GM12872 (cell line): ENCODE results near the gene INPP5K.
A peak's percentile ranks its signal among the peaks of the same experiment; 100 is the strongest.

Experiments
- CTCF ChIP-seq: IDR thresholded peaks from 3 replicates; pipeline ENCODE4 v1.5.1; 2011; ENCODE audit warnings: low read depth, mild to moderate bottlenecking, low read length, moderate library complexity; ENCODE audit not compliant: insufficient read depth

INPP5K gene

DNA sequence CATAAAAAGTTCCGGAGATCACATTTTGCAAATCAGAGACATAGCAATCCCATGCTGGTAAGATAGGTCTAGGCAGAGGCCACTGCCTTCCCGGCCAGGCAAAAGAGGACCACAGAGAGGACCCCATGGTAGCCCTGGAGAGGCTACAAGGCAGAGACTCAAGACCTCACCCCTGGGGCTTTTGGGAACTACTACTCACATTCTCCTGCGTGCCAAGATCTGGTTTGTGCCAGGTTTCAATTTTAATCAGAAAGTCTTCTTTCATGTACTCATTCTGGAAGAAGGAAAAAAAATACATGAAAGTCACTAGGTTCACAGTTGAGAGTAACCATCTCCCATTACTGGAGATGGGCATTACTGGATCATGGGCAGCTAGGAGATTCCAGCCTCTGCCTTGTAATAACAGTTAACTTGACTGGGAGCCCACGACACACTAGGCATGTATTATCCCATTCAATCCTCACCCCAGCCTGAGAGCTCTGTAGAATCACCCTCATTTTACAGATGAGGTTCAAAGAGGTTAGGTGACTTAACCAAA is 25.0 kb upstream of the INPP5K start:
- TF ChIP-seq CTCF, result no peak

- TF ChIP-seq CTCF, result no peak
Measured at GRCh38 chr17:1539811-1540210, 23.4 kb upstream of the INPP5K start.

- TF ChIP-seq CTCF, result no peak
Measured at GRCh38 chr17:1535737-1536136, 19.3 kb upstream of the INPP5K start.

- TF ChIP-seq CTCF, result no peak
Measured at GRCh38 chr17:1533661-1534325, 17.4 kb upstream of the INPP5K start.

DNA sequence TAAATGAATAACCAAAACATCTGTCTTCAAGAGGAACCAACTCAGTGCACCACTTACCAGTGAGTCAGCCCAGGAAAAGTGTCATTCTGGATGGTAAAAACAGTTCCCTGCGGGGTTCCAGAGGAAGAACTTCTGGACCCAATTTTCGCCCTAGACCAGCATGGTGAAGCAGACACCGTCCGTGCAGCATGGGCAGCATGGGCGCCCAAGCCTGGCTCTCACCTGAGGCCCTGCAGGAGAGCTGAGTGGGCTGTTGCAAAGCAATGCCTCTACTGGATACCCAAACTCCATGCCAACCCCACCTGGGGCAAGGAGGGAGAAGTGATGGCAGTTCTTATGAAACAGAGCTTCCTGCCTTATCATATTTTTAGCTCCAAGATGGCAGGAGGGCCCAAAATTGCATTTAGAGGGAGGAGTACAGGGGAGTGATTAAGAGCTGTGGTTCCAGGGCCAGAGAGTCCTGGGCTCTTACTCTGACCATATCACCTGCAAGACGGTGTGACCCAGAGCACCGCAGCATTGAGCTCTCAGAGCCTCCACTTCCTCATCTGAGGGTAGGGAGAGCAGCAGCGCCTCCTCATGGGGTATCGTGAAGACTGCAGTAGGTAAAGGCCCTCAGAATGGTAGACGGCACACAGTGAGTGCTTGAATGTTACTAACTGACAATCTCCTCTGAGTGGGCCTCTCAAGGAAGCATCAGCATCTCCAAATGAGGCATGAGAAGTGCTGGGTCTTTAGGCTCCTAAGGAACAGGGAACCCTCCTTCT is 16.6 kb upstream of the INPP5K start:
- TF ChIP-seq CTCF, result peak; percentile 64; the same call in 2 of the 3 replicates

DNA sequence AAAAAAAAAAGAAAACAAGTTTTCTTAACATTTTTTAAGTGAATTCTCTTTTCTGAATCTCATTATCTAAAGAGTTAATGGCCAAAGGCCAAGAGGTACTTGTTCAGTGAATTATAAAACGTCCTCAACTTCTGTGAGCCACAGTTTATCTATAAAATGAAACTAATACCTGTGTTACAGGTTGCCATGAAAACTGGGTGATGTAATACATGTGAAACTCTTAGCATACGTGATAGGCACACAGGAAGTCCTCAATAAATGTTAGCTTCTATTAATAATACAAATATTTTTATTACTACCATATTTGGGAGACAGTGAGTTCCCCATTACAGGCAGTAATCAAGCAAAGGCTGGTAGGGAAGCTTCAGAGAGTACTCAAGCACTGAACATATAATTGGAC is 13.5 kb upstream of the INPP5K start:
- no peak for TF ChIP-seq CTCF

GRCh38 chr17:1522626-1523025 is 6.2 kb upstream of the INPP5K start:
- no peak for TF ChIP-seq CTCF
